ENCODE results near the gene PIK3CD. TPM values are rescaled to one million over a fixed set of nuclear protein-coding genes. Genes with fewer than 3 reads are reported as not detected.

The PIK3CD gene
- total RNA-seq, 1 donor from 2014 or later = 3.4 TPM

DNA sequence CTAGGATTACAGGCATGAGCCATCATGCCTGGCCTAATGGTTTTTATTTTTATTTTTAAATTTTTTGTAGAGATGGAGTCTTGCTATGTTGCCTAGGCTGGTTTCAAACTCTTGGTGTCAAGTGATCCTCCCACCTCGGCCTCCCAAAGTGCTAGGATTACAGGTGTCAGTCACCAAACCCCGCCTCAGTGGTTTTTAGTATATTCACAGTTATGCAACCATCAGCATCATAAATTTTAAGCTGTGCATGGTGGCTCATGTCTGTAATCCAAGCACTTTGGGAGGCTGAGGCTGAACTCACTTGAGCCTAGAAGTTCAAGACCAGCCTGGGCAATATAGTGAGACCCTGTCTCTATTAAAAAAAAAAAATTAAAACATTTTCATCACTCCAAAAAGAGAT, 28.6 kb downstream of the PIK3CD start:
- DNase-seq (no peak), ATAC-seq (no peak)
- intact Hi-C loops (cut with micrococcal nuclease) = no loop called here

DNA sequence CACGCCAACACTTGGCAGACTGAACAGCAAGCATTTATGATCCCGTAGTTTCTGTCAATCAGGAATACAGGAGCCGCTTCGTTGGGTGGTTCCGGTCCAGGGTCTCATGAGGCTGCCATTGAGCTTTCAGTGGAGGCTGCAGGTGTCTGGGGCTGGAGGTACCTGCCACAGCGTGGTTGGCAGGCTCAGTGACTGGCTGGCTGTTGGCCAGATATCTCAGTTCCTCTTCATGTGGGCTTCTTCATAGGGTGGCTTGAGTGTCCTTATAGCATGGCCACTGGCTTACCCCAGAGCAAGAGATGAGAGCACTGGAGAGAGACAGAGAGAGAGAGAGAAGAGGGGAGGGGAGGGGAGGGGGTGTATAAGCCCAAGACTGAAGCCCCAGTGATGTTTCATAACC, 29.3 kb downstream of the PIK3CD start:
- ATAC-seq (no peak), DNase-seq (no peak)
- intact Hi-C loops (cut with micrococcal nuclease) = no loop called here

DNA sequence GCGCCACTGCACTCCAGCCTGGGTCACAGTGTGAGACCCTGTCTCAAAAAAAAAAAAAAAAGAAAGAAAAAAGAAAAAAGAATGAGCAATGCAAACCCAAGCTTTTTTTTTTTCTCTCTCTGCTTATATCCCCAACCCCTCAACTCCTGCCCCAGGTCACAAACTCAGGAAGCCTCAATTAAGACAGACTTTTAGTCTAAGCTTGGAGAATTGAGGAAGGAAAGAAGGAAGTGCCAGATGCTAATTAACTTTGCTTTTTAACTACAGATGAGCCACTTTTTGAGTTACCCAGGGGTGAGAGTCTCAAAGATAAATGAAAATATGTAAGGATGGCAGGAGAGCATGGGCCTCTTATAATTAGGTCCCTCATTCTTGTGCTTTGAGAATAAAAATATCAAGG, 33.3 kb downstream of the PIK3CD start:
- no peak for ATAC-seq
- intact Hi-C loops (cut with micrococcal nuclease) = no loop called here
- DNase-seq = no peak

DNA sequence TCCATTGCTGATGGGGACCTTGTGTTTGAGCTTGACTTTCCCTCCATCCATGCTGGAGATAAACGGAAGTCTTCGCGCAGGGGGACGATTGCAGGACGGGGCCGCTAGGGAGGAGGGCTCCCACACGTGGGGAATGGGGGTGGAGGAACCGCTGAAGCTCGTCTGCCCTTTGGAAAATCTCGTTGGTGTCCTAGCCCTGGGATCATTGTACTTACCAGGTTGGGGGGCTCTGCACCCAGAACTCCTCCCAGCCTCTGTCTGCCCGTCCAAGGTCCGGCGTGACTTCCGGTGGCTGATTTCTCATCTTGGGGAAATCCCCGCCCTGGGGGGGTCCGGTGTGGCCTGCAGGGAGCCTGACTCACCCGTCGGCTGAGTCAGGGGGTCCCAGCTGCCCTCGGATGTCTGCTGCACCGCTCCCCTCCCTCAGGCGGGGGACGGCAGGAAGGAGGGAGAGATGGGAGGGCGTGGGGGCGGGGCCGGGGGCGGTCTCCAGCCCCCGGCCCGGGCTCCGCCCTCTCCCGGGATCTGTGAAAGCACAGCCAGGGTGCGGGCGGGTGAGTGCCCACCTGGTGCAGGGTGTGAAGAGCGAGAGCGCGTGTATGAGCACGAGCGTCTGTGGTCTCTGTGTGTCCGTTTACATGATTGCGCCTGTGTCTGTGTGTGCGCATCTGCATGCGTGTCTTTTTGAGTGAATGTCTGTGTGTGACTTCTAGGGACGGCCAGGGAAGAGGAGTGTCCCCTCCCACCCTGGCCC, 35.8 kb downstream of the PIK3CD start:
- intact Hi-C loops (cut with micrococcal nuclease) = no loop called here
- ATAC-seq = peak; percentile 53

DNA sequence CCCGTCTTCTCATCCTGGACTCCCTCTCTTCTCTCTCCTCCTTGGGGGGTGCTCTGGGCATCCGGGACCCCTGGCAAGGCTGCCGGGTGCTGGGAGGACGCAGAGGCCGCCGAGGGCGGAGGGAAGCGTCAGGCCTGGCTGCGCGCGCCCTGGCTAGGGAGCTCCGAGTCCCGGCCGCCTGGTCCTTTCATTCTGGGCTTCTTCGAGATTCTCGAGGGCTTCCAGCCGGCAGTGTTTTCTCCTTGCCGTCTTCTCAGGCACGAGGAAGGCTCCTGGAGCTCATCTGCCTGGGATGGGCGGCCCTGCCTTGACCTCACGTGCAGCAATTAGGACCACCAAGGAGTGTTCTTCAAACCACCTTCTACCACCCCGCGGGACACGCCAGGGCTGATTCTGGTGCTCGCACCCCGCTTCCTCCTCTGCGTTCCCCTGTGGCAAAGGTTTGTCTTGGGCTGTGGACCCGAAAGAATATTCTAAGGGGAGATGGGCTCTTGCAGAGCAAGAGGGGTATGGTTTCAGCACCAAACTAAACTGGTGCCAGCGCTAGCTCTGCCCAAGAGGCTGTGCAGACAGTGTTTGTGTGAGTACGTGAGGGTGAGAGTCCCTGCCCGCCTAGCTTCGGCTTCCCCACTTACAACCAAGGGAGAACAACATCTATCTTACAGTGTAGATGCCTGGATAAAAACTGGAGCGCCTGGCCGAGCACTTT, 36.5 kb downstream of the PIK3CD start:
- peak; percentile 44 for DNase-seq
- peak; percentile 29 for ATAC-seq
- intact Hi-C loops (cut with micrococcal nuclease) = no loop called here

More for the DNA sequence above, 35.8 kb downstream of the PIK3CD start:
- peak; percentile 65 for DNase-seq

DNA sequence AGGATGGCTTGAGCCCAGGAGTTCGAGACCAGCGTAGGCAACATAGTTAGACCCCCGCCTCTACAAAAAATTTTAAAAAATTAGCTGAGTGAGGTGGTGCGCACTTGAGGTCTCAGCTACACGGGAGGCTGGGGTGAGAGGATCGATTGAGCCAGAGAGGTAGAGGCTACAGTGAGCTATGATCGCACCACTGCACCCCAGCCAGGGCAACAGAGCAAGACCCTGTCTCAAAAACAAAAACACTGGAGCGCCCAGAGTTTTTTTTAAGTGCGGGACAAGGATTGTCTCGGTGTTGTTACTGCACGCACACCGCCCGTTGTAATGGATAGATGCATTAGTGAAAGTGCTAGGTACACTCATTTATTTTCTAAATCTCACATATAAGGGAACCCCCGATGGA, 37.1 kb downstream of the PIK3CD start:
- DNase-seq = no peak
- ATAC-seq = no peak
- intact Hi-C loops (cut with micrococcal nuclease) = no loop called here

DNA sequence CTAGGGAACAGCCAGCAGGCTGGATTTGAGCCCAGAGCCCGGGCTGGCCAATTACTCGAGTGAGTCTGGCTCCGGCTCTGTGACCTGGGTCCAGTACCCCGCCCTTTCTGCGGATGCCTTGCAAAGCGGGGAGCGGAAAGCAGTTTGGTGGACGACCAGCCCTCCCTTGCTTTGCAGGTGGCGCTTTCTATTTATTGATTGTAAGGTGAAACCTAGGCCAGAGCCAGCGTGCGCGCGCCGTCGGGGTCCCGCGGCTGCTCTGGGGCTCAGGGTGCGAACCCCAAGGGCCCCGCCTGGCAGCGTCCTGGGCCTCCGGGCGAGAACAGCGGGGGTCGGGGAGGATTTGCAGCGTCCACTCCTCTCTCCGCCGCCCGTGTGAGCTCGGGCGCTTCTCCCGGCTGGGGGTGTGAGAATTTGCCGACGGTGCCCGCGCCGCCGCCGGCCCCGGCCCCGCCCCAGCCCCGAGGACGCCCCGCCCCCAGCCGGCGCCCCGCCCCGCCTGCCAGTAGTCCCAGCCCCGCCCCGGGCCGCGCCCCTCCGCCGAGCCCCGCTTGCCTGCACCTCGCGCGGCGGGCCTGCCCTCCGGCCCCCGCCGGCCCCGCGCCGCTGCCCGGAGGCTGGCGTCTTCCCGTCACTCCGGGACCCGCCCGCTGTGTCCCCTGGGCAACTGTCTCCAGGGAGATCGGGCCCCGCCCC, 37.6 kb downstream of the PIK3CD start:
- ATAC-seq = peak; percentile 93
- intact Hi-C loops (cut with micrococcal nuclease) = no loop called here

DNA sequence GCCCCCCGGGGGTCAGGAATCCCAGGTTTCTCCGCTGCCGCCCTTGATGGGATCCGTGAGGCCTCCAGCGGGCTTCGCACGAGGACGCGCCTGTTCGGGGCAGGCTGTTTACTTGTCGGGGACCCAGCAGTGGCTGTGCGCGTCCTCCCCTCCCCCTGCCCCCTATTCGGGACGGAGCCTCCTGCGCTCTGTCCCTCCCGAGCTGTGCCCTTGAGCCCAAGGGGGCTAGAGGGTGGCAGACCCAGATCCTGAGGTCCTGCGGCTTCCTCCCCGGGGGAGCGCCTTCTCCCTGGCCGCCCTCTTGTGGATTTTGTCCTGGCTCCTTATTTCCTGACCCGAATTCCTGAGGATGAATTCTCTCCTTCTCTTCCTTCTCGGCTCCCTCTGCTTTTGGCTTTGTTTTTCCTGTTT, 38.4 kb downstream of the PIK3CD start:
- intact Hi-C loops (cut with micrococcal nuclease) = no loop called here
- peak; percentile 46 for DNase-seq
- peak; percentile 37 for ATAC-seq

More for the DNA sequence above, 37.6 kb downstream of the PIK3CD start:
- DNase-seq = peak; percentile 93

DNA sequence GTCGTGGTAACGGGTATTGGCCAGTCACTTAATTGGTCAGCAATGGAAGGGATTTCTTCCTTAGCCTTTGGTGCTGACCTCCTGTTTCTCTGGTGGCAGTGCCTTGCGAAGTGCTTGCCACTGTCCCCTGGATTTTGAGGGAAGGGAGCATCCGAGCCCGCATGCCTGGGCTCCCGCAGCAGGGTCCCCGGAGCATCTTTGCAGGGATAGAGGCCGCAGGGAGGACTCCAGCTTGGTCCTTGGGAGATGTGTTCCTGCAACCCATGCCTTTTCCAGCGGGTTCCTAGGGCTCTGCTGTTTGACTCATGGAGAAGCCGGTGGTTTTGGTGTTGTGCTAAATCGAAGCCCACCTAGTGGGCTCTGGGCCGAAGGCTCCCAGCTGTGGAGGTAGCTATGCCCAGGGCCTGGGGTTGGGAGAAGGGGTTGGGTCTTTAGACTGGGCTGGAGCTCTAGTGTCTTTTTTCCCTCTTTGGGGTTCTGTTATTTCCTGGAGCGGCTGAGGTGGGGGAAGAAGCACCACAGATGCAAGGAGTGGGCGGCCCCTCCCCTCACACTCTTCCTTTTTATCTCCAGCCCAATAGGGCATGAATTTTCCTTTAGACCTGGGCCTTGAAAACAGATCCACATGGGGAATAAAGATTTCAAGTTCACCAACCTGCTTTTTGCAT, 39.0 kb downstream of the PIK3CD start:
- ATAC-seq (no peak), DNase-seq (no peak)
- intact Hi-C loops (cut with micrococcal nuclease) = no loop called here

DNA sequence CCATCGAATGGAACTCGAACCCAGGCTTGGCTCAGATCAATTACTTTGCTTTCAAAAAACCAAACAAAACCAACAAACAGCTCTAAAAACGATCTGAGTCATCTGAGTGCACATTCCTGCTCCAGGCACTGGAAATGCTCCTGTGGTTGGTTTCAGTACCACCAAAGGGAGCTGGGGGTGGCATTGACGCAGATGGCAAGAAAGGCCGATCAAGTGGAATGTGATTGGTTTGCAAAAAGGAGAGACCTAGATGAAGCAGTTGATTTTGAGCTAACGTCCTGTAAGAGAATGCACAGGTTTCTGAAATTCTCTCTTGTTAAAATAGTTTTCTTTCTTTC, 39.5 kb downstream of the PIK3CD start:
- DNase-seq = no peak
- ATAC-seq = no peak
- intact Hi-C loops (cut with micrococcal nuclease) = no loop called here

DNA sequence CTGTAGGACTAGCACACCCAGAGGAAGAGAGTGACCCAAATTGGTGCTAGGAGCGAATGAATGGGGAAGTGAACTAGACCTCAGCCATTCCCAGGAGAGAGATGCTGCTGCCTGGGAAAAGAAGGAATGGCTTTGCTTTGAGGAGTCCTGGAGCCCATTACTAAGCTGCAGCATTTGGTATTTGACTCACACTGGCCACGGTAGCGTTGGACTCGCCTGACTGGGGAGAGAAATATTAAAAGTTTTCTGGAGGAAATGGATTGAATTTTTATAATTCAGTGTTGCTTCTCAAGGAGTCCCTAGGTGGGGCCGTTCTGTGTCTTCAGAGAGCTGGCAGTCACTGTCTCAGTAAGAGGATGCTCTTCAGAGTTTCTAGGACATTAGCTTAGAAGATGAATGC, 40.2 kb downstream of the PIK3CD start:
- no peak for DNase-seq
- intact Hi-C loops (cut with micrococcal nuclease) = no loop called here
- no peak for ATAC-seq

DNA sequence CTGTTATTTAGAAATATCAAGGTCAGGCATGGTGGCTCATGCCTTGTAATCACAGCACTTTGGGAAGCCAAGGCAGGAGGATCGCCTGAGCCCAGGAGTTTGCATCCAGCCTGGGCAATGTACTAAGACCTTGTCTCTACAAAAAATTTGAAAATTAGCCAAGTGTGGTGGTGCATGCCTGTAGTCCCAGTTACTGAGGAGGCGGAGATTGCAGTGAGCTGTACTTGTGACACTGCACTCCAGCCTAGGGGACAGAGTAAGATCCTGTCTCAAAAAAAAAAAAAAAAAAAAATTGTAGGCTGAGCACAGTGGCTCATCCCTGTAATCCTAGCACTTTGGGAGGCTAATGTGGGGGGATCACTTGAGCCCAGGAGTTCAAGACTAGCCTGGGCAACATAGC, 45.3 kb downstream of the PIK3CD start:
- ATAC-seq (no peak), DNase-seq (peak; percentile 1)
- intact Hi-C loops (cut with micrococcal nuclease) = no loop called here

DNA sequence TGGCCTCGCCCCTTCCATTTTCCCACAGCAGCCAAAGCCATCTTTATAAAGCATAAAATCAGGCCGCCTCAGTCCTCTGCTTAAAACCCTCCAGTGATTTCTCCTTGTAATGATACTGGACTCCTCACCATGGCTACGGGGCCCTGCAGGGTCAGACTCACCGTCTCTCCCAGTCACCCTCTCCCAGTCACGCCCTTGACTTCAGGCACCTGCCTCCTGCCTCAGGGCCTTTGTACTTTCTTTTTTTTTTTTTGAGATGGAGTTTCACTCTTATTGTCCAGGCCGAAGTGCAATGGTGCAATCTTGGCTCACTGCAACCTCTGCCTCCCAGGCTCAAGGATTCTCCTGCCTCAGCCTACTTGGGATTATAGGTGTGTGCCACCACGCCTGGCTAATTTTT, 47.8 kb downstream of the PIK3CD start:
- no peak for DNase-seq
- intact Hi-C loops (cut with micrococcal nuclease) = no loop called here
- ATAC-seq = no peak

DNA sequence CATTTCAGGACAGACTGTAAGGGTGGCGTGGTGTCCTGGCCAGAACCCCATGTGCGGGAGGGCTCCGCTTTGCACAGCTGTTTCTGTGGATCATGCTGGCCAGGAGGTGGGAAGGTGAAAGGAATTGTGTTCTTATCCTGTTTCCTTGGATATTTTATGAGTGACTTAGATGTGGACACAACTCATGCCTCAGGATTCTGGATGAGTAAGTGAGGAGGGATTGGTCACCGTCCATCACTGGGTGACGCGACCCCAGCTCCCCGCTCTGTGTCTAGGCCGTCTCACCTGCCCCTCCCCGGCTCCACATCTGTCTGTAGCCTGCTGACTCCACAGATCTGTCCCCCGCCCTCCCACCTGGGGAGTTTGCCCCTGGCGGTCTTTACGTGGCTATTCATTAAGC, 48.8 kb downstream of the PIK3CD start:
- peak; percentile 6 for DNase-seq
- ATAC-seq = no peak
- intact Hi-C loops (cut with micrococcal nuclease) = no loop called here

DNA sequence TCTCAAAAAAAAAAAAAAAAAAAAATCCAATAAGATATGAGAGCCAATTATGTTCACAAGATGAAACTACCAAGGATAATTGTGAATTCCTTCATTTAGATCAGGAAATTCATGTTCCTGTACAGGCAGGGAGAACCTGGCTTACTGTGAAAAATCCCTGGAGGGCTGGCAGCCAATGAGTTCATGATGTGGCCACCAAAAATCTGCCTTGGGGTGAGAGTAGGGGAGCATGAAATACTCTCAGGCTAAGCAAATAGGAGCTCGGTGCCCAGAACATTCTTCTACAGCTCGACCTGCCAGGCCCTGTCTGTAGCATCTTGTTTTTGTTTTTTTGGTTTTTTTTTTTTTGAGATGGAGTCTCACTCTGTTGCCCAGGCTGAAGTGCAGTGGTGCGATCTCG, 50.1 kb downstream of the PIK3CD start:
- DNase-seq (no peak), ATAC-seq (no peak)
- intact Hi-C loops (cut with micrococcal nuclease) = no loop called here

DNA sequence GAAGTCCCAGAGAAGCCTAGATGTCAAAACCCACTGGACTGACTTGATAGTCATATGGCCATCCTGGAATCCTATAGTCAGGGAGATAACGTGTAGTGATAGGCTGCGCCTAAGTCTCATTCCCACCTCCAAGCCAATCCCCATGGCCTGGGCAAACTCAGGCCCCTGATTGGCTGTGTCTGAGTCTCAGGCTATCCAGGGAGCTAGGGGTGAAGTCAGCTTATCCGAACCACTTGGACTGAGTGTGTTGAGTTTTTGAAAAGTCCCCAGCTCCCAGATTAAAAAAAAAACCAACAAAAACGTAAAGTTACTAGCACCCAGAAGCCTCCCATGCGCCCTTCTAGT, 51.6 kb downstream of the PIK3CD start:
- peak; percentile 4 for DNase-seq
- ATAC-seq = no peak
- intact Hi-C loops (cut with micrococcal nuclease) = no loop called here

DNA sequence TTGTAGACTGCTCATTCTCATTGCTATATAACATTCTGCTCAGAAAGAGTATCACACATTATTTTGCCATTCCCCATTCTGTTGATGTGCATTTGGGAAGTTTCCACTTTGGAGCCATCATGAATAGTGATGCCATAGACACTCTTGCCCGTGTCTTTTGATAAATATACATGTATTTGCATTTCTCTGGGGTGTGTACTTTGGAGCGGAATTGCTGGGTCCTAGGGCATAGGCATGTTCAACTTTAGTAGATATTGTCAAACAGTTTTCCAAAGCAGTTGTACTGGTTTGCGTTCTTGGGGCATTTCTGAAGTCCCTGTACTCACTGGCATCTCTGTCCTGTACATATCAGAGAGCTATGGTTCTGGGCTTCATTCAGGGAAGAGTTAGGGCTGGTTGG, 52.1 kb downstream of the PIK3CD start:
- intact Hi-C loops (cut with micrococcal nuclease) = no loop called here
- no peak for ATAC-seq
- DNase-seq = no peak

DNA sequence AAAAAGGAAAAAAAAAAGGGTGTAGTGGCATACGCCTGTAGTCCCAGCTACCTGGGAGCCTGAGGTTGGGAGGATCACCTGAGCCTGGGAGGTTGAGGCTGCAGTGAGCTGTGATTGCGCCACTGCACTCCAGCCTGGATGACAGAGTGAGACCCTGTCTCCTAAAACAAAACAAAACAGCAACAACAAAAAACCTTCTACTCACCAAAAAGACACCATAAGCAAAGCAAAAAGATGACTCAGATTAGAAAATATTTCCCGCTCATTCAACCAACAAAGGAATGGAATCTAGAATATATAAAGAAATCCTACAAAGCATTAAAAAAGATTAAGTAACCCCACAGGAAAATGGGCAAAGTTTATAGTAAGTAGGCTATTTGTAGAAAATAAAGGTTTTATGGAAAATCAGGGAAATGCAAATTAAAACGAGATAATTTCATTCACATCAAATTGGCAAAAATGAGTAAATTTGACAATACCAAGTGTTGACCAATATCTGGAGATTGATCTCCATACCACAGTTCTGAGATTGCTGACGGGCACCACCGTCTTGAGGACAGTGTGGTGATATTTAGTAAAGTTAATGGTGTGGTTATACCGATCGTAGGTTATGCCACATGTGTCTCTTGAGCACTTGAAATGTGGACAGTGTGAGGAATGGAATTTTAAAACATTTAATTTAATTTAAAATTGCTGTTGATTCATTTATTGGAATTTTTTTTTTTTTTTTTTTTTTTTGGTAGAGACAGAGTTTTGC, 54.0 kb downstream of the PIK3CD start:
- ATAC-seq (no peak), DNase-seq (no peak)
- intact Hi-C loops (cut with micrococcal nuclease) = no loop called here

DNA sequence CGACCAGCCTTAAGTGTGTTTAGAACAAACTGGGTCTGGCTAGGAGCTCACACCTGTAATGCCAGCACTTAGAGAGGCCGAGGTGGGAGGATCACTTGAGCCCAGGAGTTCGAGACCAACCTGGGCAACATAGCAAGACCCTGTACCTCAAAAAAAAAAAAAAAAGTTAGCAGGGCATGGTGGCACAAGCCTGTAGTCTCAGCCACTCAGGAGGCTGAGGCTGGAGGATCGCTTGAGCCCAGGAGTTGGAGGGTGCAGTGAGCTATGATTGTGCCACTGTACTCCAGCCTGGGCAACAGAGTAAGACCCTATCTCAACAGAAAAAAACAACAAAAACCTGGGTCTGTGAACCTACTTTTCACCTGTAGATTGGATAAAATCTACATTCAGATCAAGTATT, 54.6 kb downstream of the PIK3CD start:
- intact Hi-C loops (cut with micrococcal nuclease) = no loop called here
- ATAC-seq = no peak
- DNase-seq = no peak

All from left ventricle myocardium superior (tissue), 1 donor.